GM23248 (cell line): ENCODE measurements around the gene DGKB.

Experiments used
- EZH2 ChIP-seq: fragments of 200-600 bp; sonication (generic); IDR thresholded peaks from 2 replicates; pipeline ENCODE4 v1.6.1; 2018; ENCODE audit warnings: antibody characterized with exemption, mild to moderate bottlenecking; ENCODE audit not compliant: insufficient read depth, poor library complexity, severe bottlenecking
- EZH2phosphoT487 ChIP-seq: fragments of 200-600 bp; sonication (generic); IDR thresholded peaks from 2 replicates; pipeline ENCODE4 v1.6.1; 2018; ENCODE audit warnings: antibody characterized with exemption, moderate library complexity, mild to moderate bottlenecking, low read depth; ENCODE audit not compliant: insufficient read depth

DNA sequence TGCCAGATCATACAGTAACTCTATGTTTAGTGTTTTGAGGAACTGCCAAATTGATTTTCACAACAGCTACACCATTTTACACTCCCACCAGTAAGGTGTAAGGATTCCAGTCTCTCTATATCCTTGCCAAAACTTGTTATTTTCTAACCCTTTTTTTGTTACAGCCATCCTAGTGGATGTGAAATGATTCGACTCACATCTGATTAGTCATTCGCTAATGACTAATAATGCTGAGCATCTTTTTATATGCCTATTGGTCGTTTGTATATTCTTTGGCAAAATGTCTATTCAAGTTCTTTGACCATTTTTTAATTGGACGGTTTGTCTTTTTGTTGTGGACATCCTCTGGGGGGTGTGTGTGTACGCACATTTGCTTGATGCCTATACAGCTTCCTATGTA lies 142.8 kb downstream of the DGKB start:
- no peak for TF ChIP-seq EZH2
- no peak for TF ChIP-seq EZH2phosphoT487
